ENCODE results near the gene CLIC5.

Gene CLIC5

GRCh38 chr6:45964300-45964699 is 51.4 kb downstream of the CLIC5 start:
- no peak for DNase-seq (ENCODE audit: low read depth)

GRCh38 chr6:45963896-45964295 is 51.8 kb downstream of the CLIC5 start:
- DNase-seq (ENCODE audit: low read depth) = no peak

GRCh38 chr6:45961125-45961524 is 54.5 kb downstream of the CLIC5 start:
- DNase-seq (ENCODE audit: low read depth) = no peak

- no peak for DNase-seq (ENCODE audit: low read depth)
These were observed 56.0 kb downstream of the CLIC5 start for GRCh38 chr6:45959534-45960145.

- no peak for DNase-seq (ENCODE audit: low read depth)
These were observed 59.0 kb downstream of the CLIC5 start for GRCh38 chr6:45956663-45957062.

GRCh38 chr6:45956176-45956575 is 59.5 kb downstream of the CLIC5 start:
- DNase-seq (ENCODE audit: low read depth) = no peak

- DNase-seq (ENCODE audit: low read depth) = no peak
These were observed 60.1 kb downstream of the CLIC5 start for GRCh38 chr6:45955597-45955996.

GRCh38 chr6:45952546-45952945 is 63.1 kb downstream of the CLIC5 start:
- DNase-seq (ENCODE audit: low read depth) = no peak

GRCh38 chr6:45952168-45952529 is 63.5 kb downstream of the CLIC5 start:
- no peak for DNase-seq (ENCODE audit: low read depth)

- no peak for DNase-seq (ENCODE audit: low read depth)
These were observed 64.1 kb downstream of the CLIC5 start for GRCh38 chr6:45951321-45952167.

GRCh38 chr6:45949256-45949655 is 66.4 kb downstream of the CLIC5 start:
- no peak for DNase-seq (ENCODE audit: low read depth)

- no peak for DNase-seq (ENCODE audit: low read depth)
These were observed 67.9 kb downstream of the CLIC5 start for GRCh38 chr6:45947807-45948206.

- no peak for DNase-seq (ENCODE audit: low read depth)
These were observed 68.8 kb downstream of the CLIC5 start for GRCh38 chr6:45946887-45947286.

- DNase-seq (ENCODE audit: low read depth) = no peak
These were observed 69.3 kb downstream of the CLIC5 start for GRCh38 chr6:45946352-45946751.

- DNase-seq (ENCODE audit: low read depth) = no peak
These were observed 72.7 kb downstream of the CLIC5 start for GRCh38 chr6:45942953-45943352.

- no peak for DNase-seq (ENCODE audit: low read depth)
These were observed 81.8 kb downstream of the CLIC5 start for GRCh38 chr6:45933855-45934254.

- DNase-seq (ENCODE audit: low read depth) = no peak
These were observed 84.4 kb downstream of the CLIC5 start for GRCh38 chr6:45931232-45931631.

GRCh38 chr6:45930420-45931040 is 85.1 kb downstream of the CLIC5 start:
- peak; percentile 29 for DNase-seq (ENCODE audit: low read depth)

GRCh38 chr6:45929421-45930361 is 86.0 kb downstream of the CLIC5 start:
- no peak for DNase-seq (ENCODE audit: low read depth)

- no peak for DNase-seq (ENCODE audit: low read depth)
These were observed 86.8 kb downstream of the CLIC5 start for GRCh38 chr6:45928721-45929305.

- no peak for DNase-seq (ENCODE audit: low read depth)
These were observed 88.0 kb downstream of the CLIC5 start for GRCh38 chr6:45927421-45928320.

Measured in stimulated activated CD8-positive, alpha-beta memory T cell treated with anti-CD3 and anti-CD28 coated beads, Interleukin-4, amount 100 ng/mL, for 24 hours (primary cell).